HG03064 (cell line): ENCODE measurements around the gene KLF18.
"Not testable (repeated sequence)": the region's sequence is repeated elsewhere in the genome, so short reads cannot be mapped to it uniquely, and the experiment has no call there.

ENCODE experiments used
- ATAC-seq: cut with Tn5 transposase; IDR thresholded peaks from one replicate; pipeline ENCODE4 v1.9.1; 2021; ENCODE audit warnings: low read depth; ENCODE audit not compliant: unreplicated experiment

The KLF18 gene

DNA sequence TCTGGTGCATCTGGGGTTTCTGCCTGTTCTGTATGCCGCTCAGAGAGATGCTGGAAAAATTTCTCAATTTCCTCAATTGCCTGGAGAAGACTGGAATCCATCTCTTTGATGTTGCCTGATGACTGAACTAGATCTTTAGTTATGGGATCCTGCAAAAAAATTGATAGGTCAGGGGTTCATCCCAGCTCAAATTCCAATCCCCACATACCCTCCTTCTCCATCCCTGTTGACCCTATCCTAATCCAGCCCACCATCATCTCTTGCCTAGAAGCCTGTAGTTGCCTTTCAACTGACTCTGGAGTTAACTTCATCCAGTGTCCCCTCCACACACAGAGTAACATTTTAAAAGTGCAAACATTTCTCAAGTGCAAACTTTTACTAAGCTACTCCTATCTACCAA lies at the start of gene KLF18:
TSS of gene KLF18 (minus strand) at position 101 of the 400 bp plus-strand sequence. CDS start at position 101, 0 bp downstream.
- ATAC-seq, result no peak

DNA sequence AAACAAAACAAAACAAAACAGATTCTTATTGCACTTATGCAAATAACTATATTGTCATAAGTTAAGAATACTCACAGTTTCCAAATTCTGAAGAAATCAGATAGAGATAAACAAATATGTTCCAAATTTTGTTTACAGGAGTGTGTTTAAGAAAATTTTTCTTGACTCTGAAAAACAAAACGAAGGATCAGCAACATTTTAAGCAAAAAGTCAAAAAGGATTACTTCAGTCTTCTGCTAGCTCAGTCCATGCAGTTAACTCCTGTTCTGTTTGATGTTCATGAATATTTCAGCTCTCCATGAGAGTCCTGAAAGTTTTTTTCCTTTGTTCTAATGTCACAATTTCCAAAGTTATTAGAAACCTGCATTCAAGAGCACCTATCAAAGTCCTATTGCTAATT lies 33.2 kb upstream of the KLF18 start:
- ATAC-seq, result no peak

DNA sequence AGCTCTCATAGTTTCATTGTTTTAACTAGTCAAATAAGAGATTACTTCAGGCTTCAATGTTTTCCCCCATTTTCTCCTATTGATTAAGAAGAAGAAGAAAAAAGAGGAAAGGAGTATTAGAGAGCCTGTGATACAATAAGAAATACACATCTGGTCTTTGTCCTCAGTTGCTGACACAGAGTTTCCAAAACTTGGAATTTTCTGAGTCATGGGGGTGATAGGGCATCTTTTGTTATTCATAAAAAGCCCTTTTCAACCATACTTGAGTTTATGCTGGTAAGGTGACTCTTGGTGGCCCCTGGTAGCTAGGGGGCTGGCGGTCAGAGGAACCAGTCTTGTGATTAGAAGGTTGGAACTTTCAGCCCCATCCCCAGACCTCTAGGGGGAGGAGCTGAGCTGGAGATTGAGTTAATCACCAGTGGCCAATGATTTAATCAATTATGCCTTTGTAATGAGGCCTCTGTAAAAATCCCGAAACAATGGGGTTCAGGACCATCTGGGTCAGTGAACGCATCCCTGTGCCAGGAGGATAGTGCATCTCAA lies 28.9 kb upstream of the KLF18 start:
- ATAC-seq, result no peak

DNA sequence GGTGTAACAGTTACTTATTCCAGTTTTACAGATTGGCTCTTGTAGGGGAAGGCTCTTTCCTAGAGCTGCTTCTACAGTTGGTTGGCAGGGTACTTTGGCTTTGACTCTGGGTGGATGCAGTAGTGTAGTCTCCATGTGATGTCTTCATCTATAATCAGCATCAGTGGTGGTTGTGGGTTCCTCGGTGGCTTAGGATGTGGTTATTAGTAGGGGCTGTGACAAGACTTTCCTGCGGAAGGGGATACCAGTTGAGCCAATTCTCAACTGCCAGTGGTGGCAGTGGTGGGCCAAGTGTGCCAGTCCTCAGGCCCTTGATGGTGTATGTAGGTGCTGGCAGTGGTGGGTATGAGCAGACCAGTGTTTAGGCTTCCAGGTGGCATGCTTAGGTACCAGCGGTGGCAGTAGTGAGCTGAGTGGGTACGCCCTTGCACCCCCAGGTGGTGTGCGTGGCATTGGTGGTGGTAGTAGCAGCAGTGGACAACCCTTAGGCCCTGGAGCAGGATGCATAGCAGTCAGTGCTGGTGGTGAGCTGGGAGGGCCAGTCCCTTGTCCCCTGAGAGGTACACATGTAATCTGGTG lies 27.2 kb upstream of the KLF18 start:
- ATAC-seq, result no peak

DNA sequence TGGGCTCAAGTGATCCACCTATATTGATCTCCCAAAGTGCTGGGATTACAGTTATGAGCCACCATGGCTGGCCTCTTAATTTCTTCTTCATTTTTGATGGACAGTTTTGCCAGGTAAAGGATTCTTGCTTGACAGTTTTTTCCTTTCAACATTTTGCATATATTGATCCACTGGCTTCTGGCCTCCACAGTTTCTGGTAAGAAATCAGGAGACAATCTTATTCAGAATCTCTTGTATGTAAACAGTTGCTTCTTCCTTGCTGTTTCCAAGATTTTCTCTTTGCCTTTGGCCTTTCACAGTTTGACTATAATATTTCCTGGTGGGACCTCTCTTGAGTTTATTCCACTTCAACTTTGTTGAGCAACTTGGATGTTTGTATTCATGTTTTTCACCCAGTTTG lies 20.1 kb upstream of the KLF18 start:
- ATAC-seq, result no peak

DNA sequence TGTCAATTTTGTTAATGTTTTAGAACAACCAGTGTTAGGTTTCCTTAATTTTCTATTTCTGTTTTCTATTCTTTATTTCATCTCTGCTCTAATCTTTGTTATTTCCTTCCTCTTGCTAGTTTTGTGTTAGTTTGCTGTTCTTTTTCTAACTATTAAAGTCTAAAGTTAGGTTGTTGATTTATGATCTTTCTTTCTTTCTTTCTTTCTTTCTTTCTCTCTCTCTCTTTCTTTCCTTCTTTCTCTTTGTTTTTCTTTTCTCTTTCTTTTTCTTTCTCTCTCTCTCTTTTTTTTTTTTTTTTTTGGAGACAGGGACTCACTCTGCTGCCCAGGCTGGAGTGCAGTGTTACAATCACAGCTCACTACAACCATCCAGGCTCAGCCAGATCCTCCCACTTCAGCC lies 17.4 kb upstream of the KLF18 start:
- no peak for ATAC-seq

DNA sequence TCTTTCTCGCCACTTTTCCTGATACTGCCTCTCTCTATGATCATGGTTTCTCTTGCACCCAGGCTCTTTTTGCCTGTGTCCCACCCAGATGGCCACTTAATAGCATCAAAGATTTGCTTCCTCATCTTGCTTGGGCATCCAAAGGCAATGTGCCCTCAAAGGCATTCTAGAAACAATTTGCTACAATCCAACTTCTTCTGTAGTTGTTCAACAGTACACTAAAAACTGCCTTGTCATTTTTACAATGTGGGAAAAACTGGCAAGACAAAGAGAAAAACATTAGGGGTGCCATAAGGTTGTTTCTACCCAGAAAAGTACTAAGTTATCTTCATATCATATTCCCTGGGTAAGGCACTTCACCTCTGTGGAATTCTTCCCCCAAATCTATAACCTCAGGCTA lies 16.5 kb upstream of the KLF18 start:
- ATAC-seq, result no peak

DNA sequence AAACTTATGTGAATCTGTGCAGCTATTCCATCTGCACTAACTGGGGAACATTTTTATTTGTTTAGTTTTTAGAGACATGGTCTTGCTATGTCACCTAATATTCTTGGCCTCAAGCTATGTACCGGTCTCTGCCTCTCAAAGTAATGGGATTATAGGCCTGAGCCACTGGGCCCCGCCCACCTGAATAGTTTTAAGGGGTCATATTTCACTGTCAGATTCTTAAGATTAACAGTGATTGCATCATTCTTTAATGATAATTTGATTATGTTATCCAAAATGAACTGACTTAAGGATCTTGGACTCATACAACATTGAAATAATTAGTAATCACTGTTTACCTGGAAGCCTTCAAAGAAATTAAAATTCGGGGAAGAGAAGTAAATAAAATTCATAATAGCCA lies 12.6 kb upstream of the KLF18 start:
- no peak for ATAC-seq

DNA sequence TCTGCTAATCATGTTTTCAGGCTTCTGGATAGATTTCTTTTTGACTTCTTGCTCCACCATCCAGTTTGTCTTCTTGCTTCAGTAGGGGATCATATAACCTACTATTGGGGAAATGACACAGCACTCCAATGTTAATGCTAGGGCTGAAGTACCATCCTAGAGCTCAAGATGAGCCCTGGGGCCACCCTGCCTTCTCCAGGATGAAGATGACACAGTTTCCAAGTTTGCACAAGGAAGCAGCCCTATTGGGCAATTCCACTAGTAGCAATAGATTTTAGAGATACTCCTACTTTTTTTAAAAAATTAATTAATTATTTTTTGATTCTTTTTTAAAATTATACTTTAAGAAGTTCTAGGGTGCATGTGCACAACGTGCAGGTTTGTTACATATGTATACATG lies 11.3 kb upstream of the KLF18 start:
- no peak for ATAC-seq

DNA sequence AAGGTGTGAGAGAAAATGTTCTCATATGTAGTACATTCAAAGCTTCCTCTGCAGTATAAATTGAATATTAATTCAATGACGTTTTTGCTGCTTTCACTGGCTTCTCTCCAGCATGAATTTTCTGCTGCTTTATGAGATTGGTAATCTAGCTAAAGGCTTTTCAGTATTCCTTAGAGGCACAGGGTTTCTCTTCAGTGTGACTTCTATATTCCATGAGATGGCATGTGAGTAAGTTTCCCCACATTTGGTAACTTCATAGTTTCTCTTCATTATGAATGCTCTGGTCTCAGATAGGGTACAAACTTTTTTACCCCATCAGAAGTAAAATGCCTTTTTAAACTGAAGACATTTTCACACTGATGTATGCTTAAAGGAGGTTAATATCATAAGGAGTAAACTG lies 10.4 kb upstream of the KLF18 start:
- no peak for ATAC-seq

DNA sequence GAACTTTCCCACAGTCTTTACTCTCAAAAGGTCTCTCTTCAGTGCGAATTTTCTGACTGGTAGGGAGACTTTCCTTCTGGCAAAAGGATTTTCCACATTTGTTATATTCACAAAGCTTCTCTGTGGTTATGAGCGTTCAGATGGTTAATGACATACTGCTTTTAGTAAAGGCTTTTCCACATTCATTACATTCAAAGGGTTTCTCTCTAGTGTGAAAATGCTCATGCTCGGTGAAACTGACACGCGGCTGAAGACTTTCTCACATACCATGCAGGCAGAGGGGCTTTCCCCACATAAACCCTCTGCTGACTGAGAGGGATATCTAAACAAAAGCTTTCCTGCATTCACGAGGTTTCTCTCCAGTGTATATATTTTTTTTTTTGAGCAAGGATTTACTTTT lies 9.9 kb upstream of the KLF18 start:
- ATAC-seq, result no peak

DNA sequence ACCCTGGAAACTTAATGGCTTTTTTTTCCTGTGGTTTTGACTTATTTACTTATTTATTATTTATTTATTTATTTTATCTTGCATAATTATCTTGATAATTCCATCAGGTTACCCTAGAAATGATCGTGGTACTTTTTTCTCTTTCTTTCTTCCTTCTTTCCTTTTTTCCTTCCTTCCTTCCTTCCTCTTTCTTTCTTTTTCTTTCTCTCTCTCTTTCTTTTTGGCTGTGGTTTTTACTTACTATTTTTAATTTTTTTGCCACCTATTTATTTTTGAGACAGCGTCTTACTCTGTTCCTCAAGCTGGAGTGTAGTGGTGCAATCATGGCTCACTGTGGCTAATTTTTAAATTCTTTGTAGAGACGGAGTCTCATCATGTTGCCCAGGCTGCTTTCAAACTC lies 6.2 kb upstream of the KLF18 start:
- no peak for ATAC-seq

DNA sequence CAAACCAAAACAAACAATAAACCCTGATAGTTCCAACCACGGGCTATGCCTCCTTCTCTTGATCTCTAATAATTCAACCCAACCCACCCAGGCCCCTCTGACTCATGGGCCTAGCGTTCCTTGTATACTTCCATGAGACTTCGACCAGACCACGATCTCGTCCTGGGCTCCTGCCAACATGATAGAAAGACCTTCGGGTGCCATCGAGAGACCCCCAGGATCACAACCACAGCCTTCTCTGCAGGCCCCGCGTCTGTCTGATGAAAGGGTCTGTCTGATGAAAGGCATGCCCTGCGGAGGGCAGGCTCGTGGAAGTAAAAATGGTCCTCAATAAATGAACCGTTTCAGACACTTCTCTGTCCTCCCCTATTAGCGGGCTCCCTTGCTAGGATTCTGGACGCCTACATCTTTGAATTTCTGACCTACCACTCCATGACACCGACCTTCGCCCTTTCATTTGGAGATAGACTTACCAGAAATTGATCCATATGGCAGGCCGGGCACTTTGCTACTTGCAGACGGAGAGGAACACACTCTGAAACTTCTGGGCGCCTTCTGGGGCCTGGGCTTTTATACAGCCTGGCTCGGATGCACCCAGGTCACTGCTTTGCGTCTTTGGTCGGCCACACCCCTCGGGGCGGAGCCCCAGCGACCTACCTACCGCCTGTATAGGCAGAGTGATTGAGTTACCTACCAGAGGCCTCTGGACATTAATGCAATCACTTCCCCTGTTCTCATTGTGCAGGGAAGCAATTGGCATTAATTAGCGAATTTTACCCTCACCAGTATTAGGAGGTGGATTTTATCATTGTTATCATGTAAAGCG lies 5.3 kb upstream of the KLF18 start:
- no peak for ATAC-seq

DNA sequence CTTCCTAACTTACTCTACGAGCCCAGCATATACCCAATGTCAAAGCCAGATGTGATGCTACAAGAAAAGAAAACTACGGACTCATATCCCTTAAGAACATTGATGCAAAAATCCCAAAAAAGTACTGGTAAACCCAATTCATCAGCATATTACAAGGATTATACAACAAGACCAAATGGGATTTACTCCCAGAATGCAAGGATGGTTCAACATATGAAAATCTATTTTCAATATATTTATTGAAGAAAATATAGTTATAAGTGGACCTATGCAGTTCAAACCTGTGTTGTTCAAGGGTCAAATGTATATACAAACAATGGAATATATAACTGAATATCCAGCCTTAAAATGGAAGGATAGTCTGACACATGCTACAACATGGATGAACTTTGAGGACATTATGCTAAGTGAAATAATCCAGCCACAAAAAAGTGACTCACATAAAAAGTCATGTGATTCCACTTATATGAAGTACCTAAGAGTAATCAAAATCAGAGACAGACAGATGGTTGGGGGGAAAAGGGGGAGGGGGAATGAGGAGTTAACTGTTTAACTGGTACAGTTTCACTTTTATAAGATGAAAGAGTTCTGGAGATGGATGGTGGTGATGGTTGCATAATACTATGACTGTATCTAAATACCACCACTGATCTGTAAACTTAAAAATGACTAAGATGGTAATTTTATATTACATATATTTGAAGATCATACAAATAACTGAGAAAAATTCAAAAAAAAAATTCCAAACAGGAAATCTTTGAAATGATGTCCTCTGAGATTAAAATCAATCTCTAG lies 3.7 kb upstream of the KLF18 start:
- ATAC-seq, result no peak

DNA sequence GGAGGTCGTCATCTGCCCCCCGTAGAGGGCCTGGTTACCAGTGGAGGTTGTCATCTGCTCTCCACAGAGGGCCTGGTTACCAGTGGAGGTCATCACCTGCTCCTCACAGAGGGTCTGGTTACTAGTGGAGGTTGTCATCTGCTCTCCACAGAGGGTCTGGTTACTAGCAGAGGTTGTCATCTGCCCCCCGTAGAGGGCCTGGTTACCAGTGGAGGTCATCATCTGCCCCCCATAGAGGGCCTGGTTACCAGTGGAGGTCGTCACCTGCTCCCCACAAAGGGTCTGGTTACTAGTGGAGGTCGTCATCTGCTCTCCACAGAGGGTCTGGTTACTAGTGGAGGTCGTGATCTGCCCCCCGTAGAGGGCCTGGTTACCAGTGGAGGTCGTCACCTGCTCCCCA lies 1.9 kb downstream of the KLF18 start:
- ATAC-seq, result not testable (repeated sequence)

DNA sequence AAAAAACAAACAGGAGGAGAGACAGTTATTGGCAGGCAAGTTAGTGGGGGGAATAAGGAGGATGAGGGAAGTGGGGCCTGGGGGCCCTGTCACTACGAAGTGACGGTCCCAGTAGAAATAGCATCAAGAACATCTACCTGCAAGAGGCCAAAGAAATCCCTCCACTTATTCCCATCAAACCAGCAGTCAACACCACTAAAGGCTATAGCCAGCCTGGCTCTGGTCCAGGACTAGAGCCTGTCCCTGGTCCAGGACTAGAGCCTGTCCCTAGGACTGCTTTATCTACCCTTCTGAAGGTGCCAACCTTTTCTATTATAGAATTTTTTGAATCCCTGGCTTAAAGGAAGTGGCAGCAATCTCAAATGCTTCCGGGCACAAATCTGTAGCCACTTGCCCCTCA lies 3.2 kb downstream of the KLF18 start:
- ATAC-seq, result no peak

DNA sequence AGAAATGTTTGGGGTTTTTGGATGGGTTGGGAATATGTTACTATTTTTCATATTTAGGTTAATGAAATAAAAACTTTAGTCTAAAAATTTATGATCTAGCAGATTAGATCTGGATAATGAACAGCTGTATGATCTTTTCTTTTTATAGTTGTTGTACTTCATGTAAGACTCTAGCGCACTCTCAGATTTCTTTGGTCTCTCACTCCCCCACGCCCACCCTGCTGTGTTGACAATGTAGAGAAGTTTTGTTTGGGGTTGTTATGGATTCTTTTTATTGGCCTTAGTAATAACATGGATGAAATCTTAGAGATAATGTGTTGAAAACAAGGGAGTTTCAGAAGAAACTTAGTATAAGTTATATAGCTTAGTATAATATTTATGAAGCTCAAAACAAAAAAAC lies 5.5 kb downstream of the KLF18 start:
- ATAC-seq, result no peak

DNA sequence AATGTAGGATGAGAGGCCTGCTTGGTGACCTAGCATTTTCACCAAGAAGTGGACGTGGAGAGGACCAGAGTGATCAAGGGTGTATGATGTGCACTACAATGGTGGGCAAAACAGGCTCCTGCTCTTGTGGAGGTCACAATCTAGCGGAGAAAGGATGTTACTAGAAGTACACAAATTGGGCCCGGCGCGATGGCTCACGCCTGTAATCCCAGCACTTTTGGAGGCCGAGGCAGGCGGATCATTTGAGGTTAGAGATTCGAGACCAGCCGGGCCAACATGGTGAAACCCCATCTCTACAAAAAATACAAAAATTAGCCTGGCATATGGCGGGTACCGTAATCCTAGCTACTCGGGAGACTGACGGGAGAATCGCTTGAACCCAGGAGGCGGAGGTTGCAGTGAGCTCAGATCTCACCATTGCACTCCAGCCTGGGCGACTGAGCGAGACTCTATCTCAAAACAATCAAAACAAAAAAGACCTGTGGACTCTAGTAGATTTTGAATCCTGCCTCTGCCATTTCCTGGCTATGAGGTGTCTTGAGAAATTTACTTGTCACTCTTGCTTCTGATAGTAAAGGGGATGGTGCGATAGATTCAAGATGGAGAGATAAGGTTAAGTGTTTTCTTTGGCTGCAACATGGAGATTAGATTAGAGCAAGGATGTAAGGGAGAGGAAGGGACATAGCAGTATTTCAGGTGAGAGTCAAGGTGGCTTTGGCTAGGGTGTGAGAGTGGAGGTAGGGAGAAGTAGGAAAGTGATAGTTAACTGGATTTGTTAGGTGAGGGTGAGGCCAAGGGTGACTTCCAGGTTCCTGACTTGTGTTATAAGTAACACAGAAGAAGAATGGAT lies 7.1 kb downstream of the KLF18 start:
- ATAC-seq, result no peak

DNA sequence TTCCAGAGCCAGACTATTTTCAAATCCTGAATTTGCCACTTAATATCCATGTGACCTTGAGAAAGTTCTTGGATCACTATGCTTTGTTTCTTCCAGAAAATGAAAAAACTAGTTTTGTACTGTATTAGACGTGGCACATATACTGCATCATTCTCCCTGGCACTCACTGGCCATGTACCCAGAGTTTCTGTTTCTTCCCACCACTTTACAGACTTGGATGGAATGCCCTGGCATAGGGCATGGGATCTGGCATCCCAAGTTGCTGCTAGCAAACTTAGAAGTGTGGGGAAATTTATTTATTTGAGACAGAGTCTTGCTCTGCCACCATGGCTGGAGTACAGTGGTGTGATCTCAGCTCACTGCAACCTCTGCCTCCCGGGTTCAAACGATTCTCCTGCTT lies 10.0 kb downstream of the KLF18 start:
- no peak for ATAC-seq
